GM19238 (cell line): Measurements from ENCODE around the gene SMC4.

ENCODE experiments used
- DNase-seq: peaks from one replicate; pipeline ENCODE4 v3.0.0; 2011; ENCODE audit warnings: low spot score; ENCODE audit not compliant: insufficient read length

SMC4 gene

GRCh38 chr3:160394009-160394392 is 5.4 kb upstream of the SMC4 start:
- DNase-seq, result no peak

- DNase-seq, result no peak
Observed at GRCh38 chr3:160395297-160395696, 4.2 kb upstream of the SMC4 start.

GRCh38 chr3:160398820-160399124 is 678 bp upstream of the SMC4 start:
- DNase-seq, result no peak

GRCh38 chr3:160400030-160400701 is 716 bp downstream of the SMC4 start:
- DNase-seq, result no peak

- DNase-seq, result no peak
Observed at GRCh38 chr3:160400702-160401150, 1.3 kb downstream of the SMC4 start.

- DNase-seq, result no peak
Observed at GRCh38 chr3:160401291-160402095, 2.0 kb downstream of the SMC4 start.

GRCh38 chr3:160402221-160403027 is 3.0 kb downstream of the SMC4 start:
- no peak for DNase-seq

GRCh38 chr3:160403028-160403545 is 3.6 kb downstream of the SMC4 start:
- DNase-seq, result no peak

GRCh38 chr3:160403796-160404470 is 4.5 kb downstream of the SMC4 start:
- DNase-seq, result no peak

GRCh38 chr3:160409812-160410610 is 10.6 kb downstream of the SMC4 start:
- no peak for DNase-seq

- no peak for DNase-seq
Observed at GRCh38 chr3:160412477-160412876, 13.0 kb downstream of the SMC4 start.

- peak; percentile 16 for DNase-seq
Observed at GRCh38 chr3:160413613-160414248, 14.3 kb downstream of the SMC4 start.

GRCh38 chr3:160417311-160417710 is 17.9 kb downstream of the SMC4 start:
- DNase-seq, result no peak

- DNase-seq, result no peak
Observed at GRCh38 chr3:160427832-160428424, 28.5 kb downstream of the SMC4 start.

- no peak for DNase-seq
Observed at GRCh38 chr3:160434071-160434470, 34.6 kb downstream of the SMC4 start.

- no peak for DNase-seq
Observed at GRCh38 chr3:160435095-160435494, 35.6 kb downstream of the SMC4 start.

- DNase-seq, result no peak
Observed at GRCh38 chr3:160435747-160436146, 36.3 kb downstream of the SMC4 start.

GRCh38 chr3:160437083-160437455 is 37.6 kb downstream of the SMC4 start:
- DNase-seq, result no peak

- DNase-seq, result no peak
Observed at GRCh38 chr3:160440687-160441086, 41.2 kb downstream of the SMC4 start.

GRCh38 chr3:160444411-160444810 is 45.0 kb downstream of the SMC4 start:
- DNase-seq, result no peak
